ENCODE results near the gene SNAI3. TPM values are rescaled to one million over a fixed set of nuclear protein-coding genes. Genes with fewer than 3 reads are reported as not detected.
A peak's percentile ranks its signal among the peaks of the same experiment; 100 is the strongest.

Gene SNAI3
- total and polyA plus RNA-seq, 10 donors: 4.8 to 7.8 (median 6.4) TPM

DNA sequence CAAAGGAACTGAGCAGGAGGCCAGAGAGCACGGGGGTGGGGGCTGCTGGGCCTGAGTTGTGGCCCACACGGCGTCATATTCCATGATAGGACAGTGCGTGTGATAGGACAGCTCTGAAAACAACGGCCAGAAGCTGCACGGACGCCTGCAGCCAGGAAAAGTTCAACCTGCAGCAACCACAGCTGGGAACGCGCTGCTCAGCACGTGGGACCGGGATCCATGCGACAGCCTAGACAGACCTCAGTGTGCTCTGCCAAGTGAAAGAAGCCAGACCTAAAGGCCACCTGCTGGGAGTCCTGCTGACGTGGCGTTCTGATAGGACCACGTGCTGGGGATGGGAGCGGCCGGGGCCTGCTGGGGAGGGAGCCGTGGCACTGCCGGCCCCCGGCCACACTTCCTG lies 41.6 kb upstream of the SNAI3 start:
- H3K4me3 ChIP-seq: no peak overlapping the region
- DNase-seq: no peak
- H3K36me3 ChIP-seq: peaks cover 13 to 87% (median 75%) of the 10 kb centered on the region in 6 donors
- H3K27me3 ChIP-seq (replicated peaks in 1 of 7): no peaks in the 10 kb centered on the region
- H3K27ac ChIP-seq: no peak overlapping the region
- TF ChIP-seq POLR2AphosphoS5 (IDR thresholded peaks at IDR 0.05) (no peak), POLR2A (IDR thresholded peaks at IDR 0.05) (no peak)
- TF ChIP-seq, protein P1, sequence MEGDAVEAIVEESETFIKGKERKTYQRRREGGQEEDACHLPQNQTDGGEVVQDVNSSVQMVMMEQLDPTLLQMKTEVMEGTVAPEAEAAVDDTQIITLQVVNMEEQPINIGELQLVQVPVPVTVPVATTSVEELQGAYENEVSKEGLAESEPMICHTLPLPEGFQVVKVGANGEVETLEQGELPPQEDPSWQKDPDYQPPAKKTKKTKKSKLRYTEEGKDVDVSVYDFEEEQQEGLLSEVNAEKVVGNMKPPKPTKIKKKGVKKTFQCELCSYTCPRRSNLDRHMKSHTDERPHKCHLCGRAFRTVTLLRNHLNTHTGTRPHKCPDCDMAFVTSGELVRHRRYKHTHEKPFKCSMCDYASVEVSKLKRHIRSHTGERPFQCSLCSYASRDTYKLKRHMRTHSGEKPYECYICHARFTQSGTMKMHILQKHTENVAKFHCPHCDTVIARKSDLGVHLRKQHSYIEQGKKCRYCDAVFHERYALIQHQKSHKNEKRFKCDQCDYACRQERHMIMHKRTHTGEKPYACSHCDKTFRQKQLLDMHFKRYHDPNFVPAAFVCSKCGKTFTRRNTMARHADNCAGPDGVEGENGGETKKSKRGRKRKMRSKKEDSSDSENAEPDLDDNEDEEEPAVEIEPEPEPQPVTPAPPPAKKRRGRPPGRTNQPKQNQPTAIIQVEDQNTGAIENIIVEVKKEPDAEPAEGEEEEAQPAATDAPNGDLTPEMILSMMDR (IDR thresholded peaks at IDR 0.05 in 8 of 11, conservative IDR thresholded peaks at IDR 0.05 in 3 of 11): no peak
- 88 to 93% (median 88%) methylated on average over 12 to 20 of the region's 20 CpGs for WGBS, 5 donors
- intact Hi-C loops (cut with DNase I; ENCODE audit: low total_unique reads): no loop called here
- no peaks in the 10 kb centered on the region for H3K4me1 ChIP-seq
- no peaks in the 10 kb centered on the region for H3K9me3 ChIP-seq

DNA sequence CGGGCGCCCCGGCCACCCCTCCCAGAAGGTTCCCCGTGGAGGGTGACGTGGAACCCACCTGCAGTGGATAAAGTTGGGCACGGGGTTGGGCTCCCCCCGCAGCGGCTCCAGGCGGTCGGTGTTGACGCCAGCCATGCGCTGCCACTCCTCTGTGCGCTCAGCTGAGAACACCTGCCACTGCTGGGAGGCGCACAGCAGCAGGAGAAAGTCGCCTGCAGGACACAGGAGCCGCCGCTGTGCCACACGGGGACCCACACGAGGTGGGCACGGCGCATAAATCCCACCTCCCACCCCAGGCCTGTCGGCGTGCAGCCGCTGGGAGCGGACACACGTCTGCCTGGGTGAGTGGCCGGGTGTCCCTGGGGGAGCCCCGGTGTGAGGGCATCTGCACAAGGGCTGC lies 40.7 kb upstream of the SNAI3 start:
- Histone ChIP-seq H3K4me1 (no peaks in the 10 kb centered on the region), H3K27ac (no peak overlapping the region), H3K9me3 (no peaks in the 10 kb centered on the region), H3K27me3 (replicated peaks in 1 of 7) (no peaks in the 10 kb centered on the region), H3K4me3 (no peak overlapping the region), H3K36me3 (peaks cover 20 to 87% (median 75%) of the 10 kb centered on the region in 6 donors)
- intact Hi-C loops (cut with DNase I; ENCODE audit: low total_unique reads): no loop called here
- no peak for DNase-seq
- TF ChIP-seq POLR2AphosphoS5 (IDR thresholded peaks at IDR 0.05) (peak in 1 of 3 donors; percentile 53), POLR2A (IDR thresholded peaks at IDR 0.05) (no peak)
- TF ChIP-seq, protein P1 (IDR thresholded peaks at IDR 0.05 in 8 of 11, conservative IDR thresholded peaks at IDR 0.05 in 3 of 11): no peak
- 94 to 96% (median 96%) methylated on average over 25 to 28 of the region's 28 CpGs; no CpG with 5 or more reads in 1 of the 5 donors for WGBS, 5 donors

- no peak for DNase-seq
- TF ChIP-seq POLR2AphosphoS5 (IDR thresholded peaks at IDR 0.05) (peak in 1 of 3 donors; percentile 5), POLR2A (IDR thresholded peaks at IDR 0.05) (no peak)
- TF ChIP-seq, protein P1 (IDR thresholded peaks at IDR 0.05 in 8 of 11, conservative IDR thresholded peaks at IDR 0.05 in 3 of 11): no peak
- H3K27me3 ChIP-seq (replicated peaks in 1 of 7): no peaks in the 10 kb centered on the region
- no peak overlapping the region for H3K27ac ChIP-seq
- H3K4me1 ChIP-seq: no peaks in the 10 kb centered on the region
- H3K9me3 ChIP-seq: no peaks in the 10 kb centered on the region
- H3K36me3 ChIP-seq: peaks cover 22 to 87% (median 77%) of the 10 kb centered on the region in 6 donors
- intact Hi-C loops (cut with DNase I; ENCODE audit: low total_unique reads): no loop called here
- WGBS, 5 donors: 86 to 96% (median 89%) methylated on average over 13 to 17 of the region's 17 CpGs
- no peak overlapping the region for H3K4me3 ChIP-seq
Observed at GRCh38 chr16:88726408-88726749, 40.1 kb upstream of the SNAI3 start.

- Histone ChIP-seq H3K4me1 (no peaks in the 10 kb centered on the region), H3K4me3 (no peak overlapping the region), H3K27ac (no peak overlapping the region), H3K9me3 (no peaks in the 10 kb centered on the region), H3K27me3 (replicated peaks in 1 of 7) (no peaks in the 10 kb centered on the region), H3K36me3 (peaks cover 22 to 87% (median 77%) of the 10 kb centered on the region in 6 donors)
- TF ChIP-seq POLR2AphosphoS5 (IDR thresholded peaks at IDR 0.05): peak in 1 of 3 donors; percentile 36
- TF ChIP-seq POLR2A (IDR thresholded peaks at IDR 0.05): no peak
- TF ChIP-seq, protein P1 (IDR thresholded peaks at IDR 0.05 in 8 of 11, conservative IDR thresholded peaks at IDR 0.05 in 3 of 11): no peak
- WGBS, 5 donors: 87 to 95% (median 88%) methylated on average over 20 to 32 of the region's 32 CpGs
- no peak for DNase-seq
- intact Hi-C loops (cut with DNase I; ENCODE audit: low total_unique reads): no loop called here
Observed at GRCh38 chr16:88725609-88726407, 39.5 kb upstream of the SNAI3 start.

All from spleen (tissue), 11 donors.